Measurements from ENCODE around the gene OR5B3. TPM values are rescaled to one million over a fixed set of nuclear protein-coding genes. Genes with fewer than 3 reads are reported as not detected.

The OR5B3 gene
- total and polyA plus RNA-seq, 2 donors (not counting 3 experiments of a cell fraction or from before 2014, with no cell fraction given): not detected

DNA sequence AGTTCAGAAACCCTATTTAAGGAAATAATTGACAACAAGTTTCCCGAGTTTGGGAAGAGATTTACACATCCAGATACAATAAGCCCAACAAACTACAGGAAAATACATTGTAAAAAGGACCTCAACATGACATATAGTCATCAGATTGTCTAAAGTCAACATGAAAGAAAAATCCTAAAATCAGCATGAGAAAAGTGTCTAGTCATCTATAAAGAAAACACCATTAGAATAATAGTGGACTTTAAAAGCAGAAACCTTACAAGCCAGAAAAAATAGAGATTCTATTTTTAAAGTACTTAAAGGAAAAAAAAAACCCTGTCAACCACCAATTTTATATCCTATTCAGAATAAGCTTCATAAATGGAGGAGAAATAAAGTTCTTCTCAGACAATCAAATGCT, 22.6 kb upstream of the OR5B3 start:
- dilution Hi-C loops (cut with MboI; ENCODE audit: extremely low pct_ligation_motif_present, low sequenced_read_pairs): no loop called here

GRCh38 chr11:58428021-58428420, 21.3 kb upstream of the OR5B3 start, which contains the start of gene OR5B2:
Gene OR5B2 (minus strand): TSS chr11:58428121. CDS start chr11:58423261, 4,860 bp downstream.
- intact Hi-C loops (cut with micrococcal nuclease): no loop called here
- Histone ChIP-seq H3K9me3 (replicated peaks; ENCODE audit: control insufficient read depth, insufficient read depth, low read length) (no peaks in the 10 kb centered on the region), H3K27me3 (ENCODE audit: control insufficient read depth in 2 of 2, insufficient read depth in 2 of 2, low read length in 2 of 2) (no peaks in the 10 kb centered on the region), H3K36me3 (ENCODE audit: control insufficient read depth in 2 of 2, extremely low read depth in 1 of 2, insufficient read depth in 2 of 2, low read length in 2 of 2) (no peaks in the 10 kb centered on the region), H3K9ac (replicated peaks; ENCODE audit: extremely low read depth, insufficient read depth, low read length) (no peak within 1 kb of the TSS), H3K4me3 (replicated peaks in 1 of 3; ENCODE audit: insufficient read depth in 1 of 3, low read depth in 1 of 3, low read length in 3 of 3) (no peak within 1 kb of the TSS), H4K20me1 (replicated peaks; ENCODE audit: control insufficient read depth, extremely low read depth, insufficient read depth, low read length) (no peaks in the 10 kb centered on the region), H3K79me2 (ENCODE audit: control insufficient read depth, insufficient read depth, low read length) (no peaks in the 10 kb centered on the region), H3K4me2 (ENCODE audit: insufficient read depth, low read length) (no peak within 1 kb of the TSS), H3K9me1 (replicated peaks; ENCODE audit: control insufficient read depth, extremely low read depth, insufficient read depth, low read length) (no peaks in the 10 kb centered on the region), H3K4me1 (ENCODE audit: control insufficient read depth, extremely low read depth, insufficient read depth, low read length) (no peaks in the 10 kb centered on the region), H2AFZ (ENCODE audit: low read depth, low read length) (no peak within 1 kb of the TSS), H3K27ac (ENCODE audit: insufficient read depth, low read depth, low read length) (no peak within 1 kb of the TSS)
- DNase-seq (ENCODE audit: low read depth, low spot score) (no peak), FAIRE-seq (no peak)
- POLR2A ChIA-PET: no interaction called here
- CTCF ChIA-PET: no interaction called here
- no TSS peak for BruUV-seq (replicated peaks)
- TF ChIP-seq MYC (IDR thresholded peaks at IDR 0.05; ENCODE audit: low read depth, low read length) (no peak), FOS (IDR thresholded peaks at IDR 0.05; ENCODE audit: borderline replicate concordance, insufficient read depth, low read length) (no peak), POLR2AphosphoS5 (IDR thresholded peaks at IDR 0.05; ENCODE audit: insufficient read depth, low read depth, low read length) (no peak), EZH2 (IDR thresholded peaks at IDR 0.05; ENCODE audit: borderline replicate concordance, low read depth, low read length, severe bottlenecking) (no peak), JUN (IDR thresholded peaks at IDR 0.05; ENCODE audit: borderline replicate concordance, insufficient read depth, insufficient read length, low read depth) (no peak), GATA2 (IDR thresholded peaks at IDR 0.05; ENCODE audit: insufficient read depth, insufficient read length, low read depth, low read length) (no peak), POLR2A (IDR thresholded peaks at IDR 0.05; ENCODE audit: low read depth, low read length) (no peak)
- TF ChIP-seq, protein P1, sequence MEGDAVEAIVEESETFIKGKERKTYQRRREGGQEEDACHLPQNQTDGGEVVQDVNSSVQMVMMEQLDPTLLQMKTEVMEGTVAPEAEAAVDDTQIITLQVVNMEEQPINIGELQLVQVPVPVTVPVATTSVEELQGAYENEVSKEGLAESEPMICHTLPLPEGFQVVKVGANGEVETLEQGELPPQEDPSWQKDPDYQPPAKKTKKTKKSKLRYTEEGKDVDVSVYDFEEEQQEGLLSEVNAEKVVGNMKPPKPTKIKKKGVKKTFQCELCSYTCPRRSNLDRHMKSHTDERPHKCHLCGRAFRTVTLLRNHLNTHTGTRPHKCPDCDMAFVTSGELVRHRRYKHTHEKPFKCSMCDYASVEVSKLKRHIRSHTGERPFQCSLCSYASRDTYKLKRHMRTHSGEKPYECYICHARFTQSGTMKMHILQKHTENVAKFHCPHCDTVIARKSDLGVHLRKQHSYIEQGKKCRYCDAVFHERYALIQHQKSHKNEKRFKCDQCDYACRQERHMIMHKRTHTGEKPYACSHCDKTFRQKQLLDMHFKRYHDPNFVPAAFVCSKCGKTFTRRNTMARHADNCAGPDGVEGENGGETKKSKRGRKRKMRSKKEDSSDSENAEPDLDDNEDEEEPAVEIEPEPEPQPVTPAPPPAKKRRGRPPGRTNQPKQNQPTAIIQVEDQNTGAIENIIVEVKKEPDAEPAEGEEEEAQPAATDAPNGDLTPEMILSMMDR (IDR thresholded peaks at IDR 0.05; ENCODE audit: extremely low read depth in 1 of 2, insufficient read depth in 1 of 2, low read depth in 1 of 2, low read length in 2 of 2): no peak
- TF ChIP-seq, protein P2, sequence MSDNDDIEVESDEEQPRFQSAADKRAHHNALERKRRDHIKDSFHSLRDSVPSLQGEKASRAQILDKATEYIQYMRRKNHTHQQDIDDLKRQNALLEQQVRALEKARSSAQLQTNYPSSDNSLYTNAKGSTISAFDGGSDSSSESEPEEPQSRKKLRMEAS (IDR thresholded peaks at IDR 0.05; ENCODE audit: insufficient read depth, insufficient read length): no peak
- dilution Hi-C loops (cut with MboI; ENCODE audit: extremely low pct_ligation_motif_present, low sequenced_read_pairs): no loop called here

More for the DNA sequence above, 22.6 kb upstream of the OR5B3 start:
- Histone ChIP-seq H3K9me1 (replicated peaks; ENCODE audit: control insufficient read depth, extremely low read depth, insufficient read depth, low read length) (no peaks in the 10 kb centered on the region), H2AFZ (ENCODE audit: low read depth, low read length) (no peak overlapping the region), H3K9ac (replicated peaks; ENCODE audit: extremely low read depth, insufficient read depth, low read length) (no peak overlapping the region), H4K20me1 (replicated peaks; ENCODE audit: control insufficient read depth, extremely low read depth, insufficient read depth, low read length) (no peaks in the 10 kb centered on the region), H3K4me3 (replicated peaks in 1 of 3; ENCODE audit: insufficient read depth in 1 of 3, low read depth in 1 of 3, low read length in 3 of 3) (no peak overlapping the region), H3K79me2 (ENCODE audit: control insufficient read depth, insufficient read depth, low read length) (no peaks in the 10 kb centered on the region), H3K27ac (ENCODE audit: insufficient read depth, low read depth, low read length) (no peak overlapping the region), H3K27me3 (ENCODE audit: control insufficient read depth in 2 of 2, insufficient read depth in 2 of 2, low read length in 2 of 2) (no peaks in the 10 kb centered on the region), H3K4me1 (ENCODE audit: control insufficient read depth, extremely low read depth, insufficient read depth, low read length) (no peaks in the 10 kb centered on the region), H3K4me2 (ENCODE audit: insufficient read depth, low read length) (no peak overlapping the region), H3K36me3 (ENCODE audit: control insufficient read depth in 2 of 2, extremely low read depth in 1 of 2, insufficient read depth in 2 of 2, low read length in 2 of 2) (no peaks in the 10 kb centered on the region), H3K9me3 (replicated peaks; ENCODE audit: control insufficient read depth, insufficient read depth, low read length) (no peaks in the 10 kb centered on the region)
- POLR2A ChIA-PET: no interaction called here
- CTCF ChIA-PET: no interaction called here
- FAIRE-seq (no peak), DNase-seq (ENCODE audit: low read depth, low spot score) (no peak)
- intact Hi-C loops (cut with micrococcal nuclease): no loop called here
- BruUV-seq (replicated peaks): no TSS peak
- TF ChIP-seq, protein P1 (IDR thresholded peaks at IDR 0.05; ENCODE audit: extremely low read depth in 1 of 2, insufficient read depth in 1 of 2, low read depth in 1 of 2, low read length in 2 of 2): no peak
- TF ChIP-seq MYC (IDR thresholded peaks at IDR 0.05; ENCODE audit: low read depth, low read length) (no peak), FOS (IDR thresholded peaks at IDR 0.05; ENCODE audit: borderline replicate concordance, insufficient read depth, low read length) (no peak), EZH2 (IDR thresholded peaks at IDR 0.05; ENCODE audit: borderline replicate concordance, low read depth, low read length, severe bottlenecking) (no peak), JUN (IDR thresholded peaks at IDR 0.05; ENCODE audit: borderline replicate concordance, insufficient read depth, insufficient read length, low read depth) (no peak)

Data from endothelial cell of umbilical vein (primary cell).